Neural cell (in vitro differentiated cells): Measurements from ENCODE around the gene DNAH8. TPM values are rescaled to one million over a fixed set of nuclear protein-coding genes. Genes with fewer than 3 reads are reported as not detected.

Experiments used
- H2AFZ ChIP-seq: fragments of 200-600, 300-800 bp; sonication (generic), shearing (Covaris generic); 2 replicates; pipeline ENCODE4 v1.6.0; 2014; ENCODE audit warnings: low read depth, mild to moderate bottlenecking, antibody characterized with exemption, low read length, moderate library complexity
- H3F3A ChIP-seq: fragments of 200-600 bp; shearing (Covaris generic); 2 replicates; pipeline ENCODE4 v1.6.1; 2016; ENCODE audit warnings: mild to moderate bottlenecking, moderate library complexity, mixed read lengths, antibody characterized with exemption, low read length; ENCODE audit not compliant: insufficient read depth, poor library complexity, severe bottlenecking
- H3K27ac ChIP-seq: fragments of 200-600, 300-800 bp; sonication (generic), shearing (Covaris generic); 2 replicates; pipeline ENCODE4 v1.5.1; 2014; ENCODE audit warnings: mild to moderate bottlenecking, low read length, moderate library complexity
- H3K27me3 ChIP-seq: fragments of 300-800, 200-600 bp; sonication (generic), shearing (Covaris generic); 2 replicates; pipeline ENCODE4 v1.6.0; 2014; ENCODE audit warnings: mild to moderate bottlenecking, low read depth, low read length, moderate library complexity; ENCODE audit not compliant: insufficient read depth
- H3K36me3 ChIP-seq: fragments of 300-800, 200-600 bp; sonication (generic), shearing (Covaris generic); 2 replicates; pipeline ENCODE4 v1.5.1; 2014; ENCODE audit warnings: mild to moderate bottlenecking, antibody characterized with exemption, low read length, moderate library complexity; ENCODE audit not compliant: insufficient read depth
- H3K4me2 ChIP-seq: fragments of 300-800, 200-600 bp; sonication (generic), shearing (Covaris generic); 2 replicates; pipeline ENCODE4 v1.6.0; 2014; ENCODE audit warnings: mild to moderate bottlenecking, low read length
- H3K4me3 ChIP-seq: fragments of 300-800, 200-600 bp; sonication (generic), shearing (Covaris generic); 2 replicates; pipeline ENCODE4 v1.5.1; 2014; ENCODE audit warnings: mild to moderate bottlenecking, low read length, moderate library complexity
- H3K79me2 ChIP-seq: fragments of 200-600 bp; shearing (Covaris generic); replicated peaks from 2 replicates; pipeline ENCODE4 v1.6.0; 2014; ENCODE audit warnings: mild to moderate bottlenecking, low read length, moderate library complexity; ENCODE audit not compliant: insufficient read depth
- H3K9ac ChIP-seq: fragments of 300-800, 200-600 bp; sonication (generic), shearing (Covaris generic); 2 replicates; pipeline ENCODE4 v1.6.1; 2016; ENCODE audit warnings: mild to moderate bottlenecking, low read length, mixed read lengths
- H3K9me2 ChIP-seq: fragments of 200-600 bp; shearing (Covaris generic); 2 replicates; pipeline ENCODE4 v1.6.1; 2016; ENCODE audit warnings: mild to moderate bottlenecking, low read length, mixed read lengths; ENCODE audit not compliant: insufficient read depth
- H3K9me3 ChIP-seq: fragments of 200-600, 300-800 bp; sonication (generic), shearing (Covaris generic); 2 replicates; pipeline ENCODE4 v1.6.1; 2016; ENCODE audit warnings: mild to moderate bottlenecking, mixed run types, low read length, moderate library complexity, mixed read lengths
- H4K20me1 ChIP-seq: fragments of 200-600 bp; shearing (Covaris generic); 2 replicates; pipeline ENCODE4 v1.6.1; 2016; ENCODE audit warnings: mild to moderate bottlenecking, mixed run types; ENCODE audit not compliant: insufficient read depth
- EP300 ChIP-seq: fragments of 450-650 bp; conservative IDR thresholded peaks from 2 replicates; pipeline ENCODE4 v1.6.1; 2014; ENCODE audit warnings: antibody characterized with exemption, mild to moderate bottlenecking, moderate library complexity; ENCODE audit not compliant: poor library complexity, severe bottlenecking
- EZH2 ChIP-seq: fragments of 200-600, 300-800 bp; shearing (Covaris generic), sonication (generic); IDR thresholded peaks from 2 replicates; pipeline ENCODE4 v1.6.1; 2014; ENCODE audit warnings: antibody characterized with exemption, low read length, borderline replicate concordance, mild to moderate bottlenecking; ENCODE audit not compliant: insufficient read depth, poor library complexity, severe bottlenecking
- MXI1 ChIP-seq: fragments of 450-650 bp; conservative IDR thresholded peaks from 2 replicates; pipeline ENCODE4 v1.6.1; 2014; ENCODE audit warnings: antibody characterized with exemption, mild to moderate bottlenecking; ENCODE audit not compliant: poor library complexity, severe bottlenecking
- POLR2AphosphoS5 ChIP-seq: IDR thresholded peaks from 2 replicates; pipeline ENCODE4 v1.6.1; 2012
- RAD21 ChIP-seq: fragments of 450-650 bp; conservative IDR thresholded peaks from 2 replicates; pipeline ENCODE4 v1.6.1; 2014; ENCODE audit warnings: antibody characterized with exemption, mild to moderate bottlenecking, moderate library complexity
- REST ChIP-seq: IDR thresholded peaks from 2 replicates; pipeline ENCODE4 v1.6.1; 2012; ENCODE audit warnings: borderline replicate concordance
- SMC3 ChIP-seq: fragments of 450-650 bp; conservative IDR thresholded peaks from 2 replicates; pipeline ENCODE4 v1.6.1; 2014; ENCODE audit warnings: antibody characterized with exemption, mild to moderate bottlenecking, moderate library complexity; ENCODE audit not compliant: poor library complexity
- TAF1 ChIP-seq: IDR thresholded peaks from 2 replicates; pipeline ENCODE4 v1.6.1; 2012; ENCODE audit warnings: low read depth
- polyA plus RNA-seq: library from polyadenylated mRNA; depleted of rRNA; stranded (reverse); fragments of >200 nt; gene quantifications from 2 replicates; pipeline ENCODE4 v1.2.3, GENCODE V29; 2014
- TF ChIP-seq, protein P1 (sequence below): fragments of 450-650 bp; IDR thresholded peaks from 2 replicates; pipeline ENCODE4 v1.5.1; 2014; ENCODE audit warnings: antibody characterized with exemption, mild to moderate bottlenecking, moderate library complexity; ENCODE audit not compliant: poor library complexity, severe bottlenecking

DNAH8 gene
- polyA plus RNA-seq, 1 donor from 2014 or later, result 0.07 TPM

- Histone ChIP-seq H3K79me2 (no peaks in the 10 kb centered on the region), H3F3A (no peaks in the 10 kb centered on the region), H3K4me2 (no peak overlapping the region), H2AFZ (no peak overlapping the region), H3K9ac (no peak overlapping the region), H4K20me1 (no peaks in the 10 kb centered on the region), H3K27me3 (no peaks in the 10 kb centered on the region), H3K9me2 (no peaks in the 10 kb centered on the region), H3K36me3 (no peaks in the 10 kb centered on the region), H3K27ac (no peak overlapping the region), H3K9me3 (no peaks in the 10 kb centered on the region), H3K4me3 (no peak overlapping the region)
- TF ChIP-seq POLR2AphosphoS5 (no peak), EP300 (no peak), RAD21 (no peak), REST (no peak), EZH2 (no peak), MXI1 (no peak), TAF1 (no peak)
- TF ChIP-seq, protein P1, sequence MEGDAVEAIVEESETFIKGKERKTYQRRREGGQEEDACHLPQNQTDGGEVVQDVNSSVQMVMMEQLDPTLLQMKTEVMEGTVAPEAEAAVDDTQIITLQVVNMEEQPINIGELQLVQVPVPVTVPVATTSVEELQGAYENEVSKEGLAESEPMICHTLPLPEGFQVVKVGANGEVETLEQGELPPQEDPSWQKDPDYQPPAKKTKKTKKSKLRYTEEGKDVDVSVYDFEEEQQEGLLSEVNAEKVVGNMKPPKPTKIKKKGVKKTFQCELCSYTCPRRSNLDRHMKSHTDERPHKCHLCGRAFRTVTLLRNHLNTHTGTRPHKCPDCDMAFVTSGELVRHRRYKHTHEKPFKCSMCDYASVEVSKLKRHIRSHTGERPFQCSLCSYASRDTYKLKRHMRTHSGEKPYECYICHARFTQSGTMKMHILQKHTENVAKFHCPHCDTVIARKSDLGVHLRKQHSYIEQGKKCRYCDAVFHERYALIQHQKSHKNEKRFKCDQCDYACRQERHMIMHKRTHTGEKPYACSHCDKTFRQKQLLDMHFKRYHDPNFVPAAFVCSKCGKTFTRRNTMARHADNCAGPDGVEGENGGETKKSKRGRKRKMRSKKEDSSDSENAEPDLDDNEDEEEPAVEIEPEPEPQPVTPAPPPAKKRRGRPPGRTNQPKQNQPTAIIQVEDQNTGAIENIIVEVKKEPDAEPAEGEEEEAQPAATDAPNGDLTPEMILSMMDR, result no peak
Observed at GRCh38 chr6:38749473-38749872, 34.4 kb downstream of the DNAH8 start.

GRCh38 chr6:38750968-38751615, 36.0 kb downstream of the DNAH8 start:
- Histone ChIP-seq H3K79me2 (no peaks in the 10 kb centered on the region), H3K9me2 (no peaks in the 10 kb centered on the region), H3K36me3 (no peaks in the 10 kb centered on the region), H2AFZ (no peak overlapping the region), H3K4me3 (no peak overlapping the region), H3K4me2 (no peak overlapping the region), H3K9me3 (no peaks in the 10 kb centered on the region), H3K27me3 (no peaks in the 10 kb centered on the region), H3F3A (no peaks in the 10 kb centered on the region), H4K20me1 (no peaks in the 10 kb centered on the region), H3K9ac (no peak overlapping the region), H3K27ac (no peak overlapping the region)
- TF ChIP-seq REST, result no peak
- TF ChIP-seq POLR2AphosphoS5, result no peak
- TF ChIP-seq, protein P1, result no peak
- no peak for TF ChIP-seq SMC3
- TF ChIP-seq TAF1, result no peak
- TF ChIP-seq RAD21, result no peak
- no peak for TF ChIP-seq MXI1
- no peak for TF ChIP-seq EP300
